HEK293 (cell line): ENCODE data around the gene KCNIP2.

Experiments used
- HOXC10 ChIP-seq: sonication (generic); formaldehyde crosslinking; IDR thresholded peaks from 2 replicates; pipeline ENCODE4 v1.8.1; 2023; ENCODE audit warnings: mild to moderate bottlenecking, missing genetic modification reagents
- KLF9 ChIP-seq: fragments of 450-650 bp; formaldehyde crosslinking; IDR thresholded peaks from 2 replicates; pipeline ENCODE4 v1.5.1; 2016; ENCODE audit warnings: missing biosample characterization, missing genetic modification characterization, low read depth
- OSR2 ChIP-seq: fragments of 450-650 bp; formaldehyde crosslinking; IDR thresholded peaks from 2 replicates; pipeline ENCODE4 v1.5.1; 2016; ENCODE audit warnings: missing biosample characterization, missing genetic modification characterization
- SETDB1 ChIP-seq: IDR thresholded peaks from one replicate; pipeline ENCODE4 v1.6.1; 2017; ENCODE audit warnings: mild to moderate bottlenecking, low read length, moderate library complexity, mixed read lengths; ENCODE audit not compliant: insufficient read length
- SP3 ChIP-seq: fragments of 450-650 bp; formaldehyde crosslinking; IDR thresholded peaks from 2 replicates; pipeline ENCODE4 v1.5.1; 2016; ENCODE audit warnings: missing biosample characterization, missing genetic modification characterization
- TCF7L2 ChIP-seq: IDR thresholded peaks from 2 replicates; pipeline ENCODE4 v1.6.1; 2011; ENCODE audit warnings: low read depth, mild to moderate bottlenecking, inconsistent platforms, low read length, moderate library complexity, borderline replicate concordance
- ZBTB17 ChIP-seq: fragments of 450-650 bp; formaldehyde crosslinking; IDR thresholded peaks from 2 replicates; pipeline ENCODE4 v1.5.1; 2016; ENCODE audit warnings: missing biosample characterization, missing genetic modification characterization
- ZEB2 ChIP-seq: fragments of 450-650 bp; formaldehyde crosslinking; IDR thresholded peaks from 2 replicates; pipeline ENCODE4 v1.5.1; 2016; ENCODE audit warnings: missing biosample characterization, missing genetic modification characterization
- ZIC2 ChIP-seq: fragments of 450-650 bp; formaldehyde crosslinking; IDR thresholded peaks from 2 replicates; pipeline ENCODE4 v1.5.1; 2016; ENCODE audit warnings: missing biosample characterization, missing genetic modification characterization
- ZNF112 ChIP-seq: fragments of 450-650 bp; formaldehyde crosslinking; IDR thresholded peaks from 2 replicates; pipeline ENCODE4 v1.5.0; 2017; ENCODE audit warnings: missing biosample characterization, missing genetic modification characterization
- ZNF175 ChIP-seq: fragments of 450-650 bp; formaldehyde crosslinking; IDR thresholded peaks from 2 replicates; pipeline ENCODE4 v1.5.1; 2016; ENCODE audit warnings: missing biosample characterization, missing genetic modification characterization
- ZNF335 ChIP-seq: fragments of 450-650 bp; formaldehyde crosslinking; conservative IDR thresholded peaks from 2 replicates; pipeline ENCODE4 v1.5.1; 2016; ENCODE audit warnings: missing biosample characterization, missing genetic modification characterization
- ZNF341 ChIP-seq: fragments of 450-650 bp; formaldehyde crosslinking; IDR thresholded peaks from 2 replicates; pipeline ENCODE4; 2016; ENCODE audit warnings: low read depth, missing biosample characterization, missing genetic modification characterization
- ZNF366 ChIP-seq: fragments of 450-650 bp; formaldehyde crosslinking; conservative IDR thresholded peaks from 2 replicates; pipeline ENCODE4 v1.5.1; 2016; ENCODE audit warnings: missing biosample characterization, missing genetic modification characterization
- ZNF404 ChIP-seq: fragments of 450-650 bp; formaldehyde crosslinking; IDR thresholded peaks from 2 replicates; pipeline ENCODE4 v1.5.1; 2017; ENCODE audit warnings: missing biosample characterization, missing genetic modification characterization
- ZNF549 ChIP-seq: fragments of 450-650 bp; IDR thresholded peaks from 2 replicates; pipeline ENCODE4 v1.5.1; 2018; ENCODE audit warnings: missing biosample characterization, missing genetic modification characterization, mild to moderate bottlenecking, inconsistent platforms, moderate library complexity
- ZNF610 ChIP-seq: fragments of 450-650 bp; formaldehyde crosslinking; IDR thresholded peaks from 2 replicates; pipeline ENCODE4 v1.5.1; 2016; ENCODE audit warnings: missing biosample characterization, missing genetic modification characterization, borderline replicate concordance
- ZNF707 ChIP-seq: fragments of 450-650 bp; formaldehyde crosslinking; IDR thresholded peaks from 2 replicates; pipeline ENCODE4 v1.5.1; 2016; ENCODE audit warnings: missing biosample characterization, missing genetic modification characterization
- ZSCAN23 ChIP-seq: fragments of 450-650 bp; formaldehyde crosslinking; IDR thresholded peaks from 2 replicates; pipeline ENCODE4 v1.5.1; 2016; ENCODE audit warnings: missing biosample characterization, missing genetic modification characterization
- ZSCAN30 ChIP-seq: fragments of 450-650 bp; IDR thresholded peaks from 2 replicates; pipeline ENCODE4 v1.5.1; 2018; ENCODE audit warnings: missing biosample characterization, mild to moderate bottlenecking, missing genetic modification characterization, moderate library complexity
- TF ChIP-seq, protein P1 (sequence below): fragments of 450-650 bp; formaldehyde crosslinking; optimal IDR thresholded peaks from 2 replicates; pipeline ENCODE3; 2016; ENCODE audit warnings: missing biosample characterization, mild to moderate bottlenecking, missing genetic modification characterization
- TF ChIP-seq, protein P2 (sequence below): fragments of 450-650 bp; formaldehyde crosslinking; IDR thresholded peaks from 2 replicates; pipeline ENCODE4 v1.5.1; 2016; ENCODE audit warnings: missing biosample characterization, missing genetic modification characterization
- TF ChIP-seq, protein P3 (sequence below): fragments of 450-650 bp; formaldehyde crosslinking; IDR thresholded peaks from 2 replicates; pipeline ENCODE4 v1.5.1; 2016; ENCODE audit warnings: missing biosample characterization, missing genetic modification characterization
- TF ChIP-seq, protein P4 (sequence below): fragments of 450-650 bp; formaldehyde crosslinking; IDR thresholded peaks from 2 replicates; pipeline ENCODE4 v1.5.1; 2016; ENCODE audit warnings: missing biosample characterization, missing genetic modification characterization
- TF ChIP-seq, protein P5 (sequence below): fragments of 450-650 bp; formaldehyde crosslinking; IDR thresholded peaks from 2 replicates; pipeline ENCODE4 v1.5.1; 2016; ENCODE audit warnings: missing biosample characterization, missing genetic modification characterization, borderline replicate concordance
- TF ChIP-seq, protein P6 (sequence below): fragments of 450-650 bp; formaldehyde crosslinking; IDR thresholded peaks from 2 replicates; pipeline ENCODE4 v1.5.1; 2016; ENCODE audit warnings: missing biosample characterization, missing genetic modification characterization
- TF ChIP-seq, protein P7 (sequence below): fragments of 450-650 bp; formaldehyde crosslinking; IDR thresholded peaks from 2 replicates; pipeline ENCODE4 v1.5.1; 2017; ENCODE audit warnings: missing biosample characterization, missing genetic modification characterization

The KCNIP2 gene

DNA sequence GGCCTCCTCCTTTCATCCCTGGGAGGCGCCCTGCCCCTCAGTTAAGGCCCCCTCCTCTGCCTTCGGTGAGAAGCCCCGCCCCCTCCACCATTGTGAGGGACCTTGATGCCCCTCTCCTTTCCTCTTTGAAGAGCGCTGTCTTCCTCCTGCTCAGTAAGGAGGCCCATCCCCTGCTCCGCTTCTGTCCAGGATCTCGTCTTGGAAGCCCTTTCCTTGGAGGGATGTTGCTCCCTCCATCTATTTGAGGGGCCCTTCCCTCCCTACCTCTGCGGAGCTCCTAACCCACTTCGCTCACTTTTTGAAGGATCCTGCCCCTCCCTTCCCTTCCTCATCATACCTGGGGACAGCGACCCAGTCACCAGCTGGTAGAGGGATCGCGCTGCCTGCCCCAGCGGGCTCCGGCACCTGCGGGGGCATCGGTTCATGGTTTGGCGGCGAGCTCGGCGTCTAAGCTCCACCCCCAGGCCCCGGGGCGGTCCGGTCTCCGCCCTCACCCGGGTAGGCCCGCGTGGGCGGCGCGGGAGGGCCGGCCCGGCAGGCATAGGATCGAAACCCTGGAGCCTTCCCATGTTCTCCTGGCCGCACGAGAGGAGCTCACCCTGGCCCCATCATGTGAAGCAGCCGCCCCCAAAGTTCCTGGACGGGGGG is 4.1 kb downstream of the KCNIP2 start (continued):
- TF ChIP-seq, protein P1, sequence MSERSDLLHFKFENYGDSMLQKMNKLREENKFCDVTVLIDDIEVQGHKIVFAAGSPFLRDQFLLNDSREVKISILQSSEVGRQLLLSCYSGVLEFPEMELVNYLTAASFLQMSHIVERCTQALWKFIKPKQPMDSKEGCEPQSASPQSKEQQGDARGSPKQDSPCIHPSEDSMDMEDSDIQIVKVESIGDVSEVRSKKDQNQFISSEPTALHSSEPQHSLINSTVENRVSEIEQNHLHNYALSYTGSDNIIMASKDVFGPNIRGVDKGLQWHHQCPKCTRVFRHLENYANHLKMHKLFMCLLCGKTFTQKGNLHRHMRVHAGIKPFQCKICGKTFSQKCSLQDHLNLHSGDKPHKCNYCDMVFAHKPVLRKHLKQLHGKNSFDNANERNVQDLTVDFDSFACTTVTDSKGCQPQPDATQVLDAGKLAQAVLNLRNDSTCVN (tag by site-specific recombination): peak; percentile 39
- TF ChIP-seq ZNF366 (tag by site-specific recombination) (peak; percentile 68; the same call in 1 of the 2 replicates), ZNF112 (tag by site-specific recombination) (no peak), ZSCAN30 (tag by site-specific recombination) (peak; percentile 26; the same call in 1 of the 2 replicates), SETDB1 (no peak), ZSCAN23 (tag by site-specific recombination) (no peak), ZIC2 (tag by site-specific recombination) (peak; percentile 56), HOXC10 (CRISPR knock-in tag) (no peak), OSR2 (no peak), ZNF335 (tag by site-specific recombination) (peak; percentile 98), SP3 (tag by site-specific recombination) (peak; percentile 94), ZNF341 (tag by site-specific recombination) (0 out of 2 replicates have a peak, but pooled peaks have one; percentile 15), ZNF404 (tag by site-specific recombination) (no peak), ZNF175 (tag by site-specific recombination) (no peak), KLF9 (peak; percentile 18; the same call in 1 of the 2 replicates), ZEB2 (tag by site-specific recombination) (peak; percentile 52; the same call in 1 of the 2 replicates), ZNF610 (tag by site-specific recombination) (no peak), ZBTB17 (tag by site-specific recombination) (peak; percentile 49), ZNF707 (tag by site-specific recombination) (no peak), TCF7L2 (no peak), ZNF549 (tag by site-specific recombination) (no peak)
- TF ChIP-seq, protein P2, sequence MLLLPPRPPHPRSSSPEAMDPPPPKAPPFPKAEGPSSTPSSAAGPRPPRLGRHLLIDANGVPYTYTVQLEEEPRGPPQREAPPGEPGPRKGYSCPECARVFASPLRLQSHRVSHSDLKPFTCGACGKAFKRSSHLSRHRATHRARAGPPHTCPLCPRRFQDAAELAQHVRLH (tag by site-specific recombination): no peak
- TF ChIP-seq, protein P3, sequence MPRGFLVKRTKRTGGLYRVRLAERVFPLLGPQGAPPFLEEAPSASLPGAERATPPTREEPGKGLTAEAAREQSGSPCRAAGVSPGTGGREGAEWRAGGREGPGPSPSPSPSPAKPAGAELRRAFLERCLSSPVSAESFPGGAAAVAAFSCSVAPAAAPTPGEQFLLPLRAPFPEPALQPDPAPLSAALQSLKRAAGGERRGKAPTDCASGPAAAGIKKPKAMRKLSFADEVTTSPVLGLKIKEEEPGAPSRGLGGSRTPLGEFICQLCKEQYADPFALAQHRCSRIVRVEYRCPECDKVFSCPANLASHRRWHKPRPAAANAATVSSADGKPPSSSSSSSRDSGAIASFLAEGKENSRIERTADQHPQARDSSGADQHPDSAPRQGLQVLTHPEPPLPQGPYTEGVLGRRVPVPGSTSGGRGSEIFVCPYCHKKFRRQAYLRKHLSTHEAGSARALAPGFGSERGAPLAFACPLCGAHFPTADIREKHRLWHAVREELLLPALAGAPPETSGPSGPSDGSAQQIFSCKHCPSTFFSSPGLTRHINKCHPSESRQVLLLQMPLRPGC (tag by site-specific recombination): no peak
- TF ChIP-seq, protein P4, sequence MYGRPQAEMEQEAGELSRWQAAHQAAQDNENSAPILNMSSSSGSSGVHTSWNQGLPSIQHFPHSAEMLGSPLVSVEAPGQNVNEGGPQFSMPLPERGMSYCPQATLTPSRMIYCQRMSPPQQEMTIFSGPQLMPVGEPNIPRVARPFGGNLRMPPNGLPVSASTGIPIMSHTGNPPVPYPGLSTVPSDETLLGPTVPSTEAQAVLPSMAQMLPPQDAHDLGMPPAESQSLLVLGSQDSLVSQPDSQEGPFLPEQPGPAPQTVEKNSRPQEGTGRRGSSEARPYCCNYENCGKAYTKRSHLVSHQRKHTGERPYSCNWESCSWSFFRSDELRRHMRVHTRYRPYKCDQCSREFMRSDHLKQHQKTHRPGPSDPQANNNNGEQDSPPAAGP (tag by site-specific recombination): peak; percentile 24; the same call in 1 of the 2 replicates
- TF ChIP-seq, protein P5, sequence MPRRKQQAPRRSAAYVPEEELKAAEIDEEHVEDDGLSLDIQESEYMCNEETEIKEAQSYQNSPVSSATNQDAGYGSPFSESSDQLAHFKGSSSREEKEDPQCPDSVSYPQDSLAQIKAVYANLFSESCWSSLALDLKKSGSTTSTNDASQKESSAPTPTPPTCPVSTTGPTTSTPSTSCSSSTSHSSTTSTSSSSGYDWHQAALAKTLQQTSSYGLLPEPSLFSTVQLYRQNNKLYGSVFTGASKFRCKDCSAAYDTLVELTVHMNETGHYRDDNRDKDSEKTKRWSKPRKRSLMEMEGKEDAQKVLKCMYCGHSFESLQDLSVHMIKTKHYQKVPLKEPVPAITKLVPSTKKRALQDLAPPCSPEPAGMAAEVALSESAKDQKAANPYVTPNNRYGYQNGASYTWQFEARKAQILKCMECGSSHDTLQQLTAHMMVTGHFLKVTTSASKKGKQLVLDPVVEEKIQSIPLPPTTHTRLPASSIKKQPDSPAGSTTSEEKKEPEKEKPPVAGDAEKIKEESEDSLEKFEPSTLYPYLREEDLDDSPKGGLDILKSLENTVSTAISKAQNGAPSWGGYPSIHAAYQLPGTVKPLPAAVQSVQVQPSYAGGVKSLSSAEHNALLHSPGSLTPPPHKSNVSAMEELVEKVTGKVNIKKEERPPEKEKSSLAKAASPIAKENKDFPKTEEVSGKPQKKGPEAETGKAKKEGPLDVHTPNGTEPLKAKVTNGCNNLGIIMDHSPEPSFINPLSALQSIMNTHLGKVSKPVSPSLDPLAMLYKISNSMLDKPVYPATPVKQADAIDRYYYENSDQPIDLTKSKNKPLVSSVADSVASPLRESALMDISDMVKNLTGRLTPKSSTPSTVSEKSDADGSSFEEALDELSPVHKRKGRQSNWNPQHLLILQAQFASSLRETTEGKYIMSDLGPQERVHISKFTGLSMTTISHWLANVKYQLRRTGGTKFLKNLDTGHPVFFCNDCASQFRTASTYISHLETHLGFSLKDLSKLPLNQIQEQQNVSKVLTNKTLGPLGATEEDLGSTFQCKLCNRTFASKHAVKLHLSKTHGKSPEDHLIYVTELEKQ (tag by site-specific recombination): no peak
- TF ChIP-seq, protein P6, sequence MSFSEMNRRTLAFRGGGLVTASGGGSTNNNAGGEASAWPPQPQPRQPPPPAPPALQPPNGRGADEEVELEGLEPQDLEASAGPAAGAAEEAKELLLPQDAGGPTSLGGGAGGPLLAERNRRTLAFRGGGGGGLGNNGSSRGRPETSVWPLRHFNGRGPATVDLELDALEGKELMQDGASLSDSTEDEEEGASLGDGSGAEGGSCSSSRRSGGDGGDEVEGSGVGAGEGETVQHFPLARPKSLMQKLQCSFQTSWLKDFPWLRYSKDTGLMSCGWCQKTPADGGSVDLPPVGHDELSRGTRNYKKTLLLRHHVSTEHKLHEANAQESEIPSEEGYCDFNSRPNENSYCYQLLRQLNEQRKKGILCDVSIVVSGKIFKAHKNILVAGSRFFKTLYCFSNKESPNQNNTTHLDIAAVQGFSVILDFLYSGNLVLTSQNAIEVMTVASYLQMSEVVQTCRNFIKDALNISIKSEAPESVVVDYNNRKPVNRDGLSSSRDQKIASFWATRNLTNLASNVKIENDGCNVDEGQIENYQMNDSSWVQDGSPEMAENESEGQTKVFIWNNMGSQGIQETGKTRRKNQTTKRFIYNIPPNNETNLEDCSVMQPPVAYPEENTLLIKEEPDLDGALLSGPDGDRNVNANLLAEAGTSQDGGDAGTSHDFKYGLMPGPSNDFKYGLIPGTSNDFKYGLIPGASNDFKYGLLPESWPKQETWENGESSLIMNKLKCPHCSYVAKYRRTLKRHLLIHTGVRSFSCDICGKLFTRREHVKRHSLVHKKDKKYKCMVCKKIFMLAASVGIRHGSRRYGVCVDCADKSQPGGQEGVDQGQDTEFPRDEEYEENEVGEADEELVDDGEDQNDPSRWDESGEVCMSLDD: no peak
- TF ChIP-seq, protein P7, sequence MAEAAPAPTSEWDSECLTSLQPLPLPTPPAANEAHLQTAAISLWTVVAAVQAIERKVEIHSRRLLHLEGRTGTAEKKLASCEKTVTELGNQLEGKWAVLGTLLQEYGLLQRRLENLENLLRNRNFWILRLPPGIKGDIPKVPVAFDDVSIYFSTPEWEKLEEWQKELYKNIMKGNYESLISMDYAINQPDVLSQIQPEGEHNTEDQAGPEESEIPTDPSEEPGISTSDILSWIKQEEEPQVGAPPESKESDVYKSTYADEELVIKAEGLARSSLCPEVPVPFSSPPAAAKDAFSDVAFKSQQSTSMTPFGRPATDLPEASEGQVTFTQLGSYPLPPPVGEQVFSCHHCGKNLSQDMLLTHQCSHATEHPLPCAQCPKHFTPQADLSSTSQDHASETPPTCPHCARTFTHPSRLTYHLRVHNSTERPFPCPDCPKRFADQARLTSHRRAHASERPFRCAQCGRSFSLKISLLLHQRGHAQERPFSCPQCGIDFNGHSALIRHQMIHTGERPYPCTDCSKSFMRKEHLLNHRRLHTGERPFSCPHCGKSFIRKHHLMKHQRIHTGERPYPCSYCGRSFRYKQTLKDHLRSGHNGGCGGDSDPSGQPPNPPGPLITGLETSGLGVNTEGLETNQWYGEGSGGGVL (tag by site-specific recombination): peak; percentile 63; the same call in 1 of the 2 replicates
